ENCODE data around the gene CRYBG1. TPM values are rescaled to one million over a fixed set of nuclear protein-coding genes. Genes with fewer than 3 reads are reported as not detected.

The CRYBG1 gene
- total and polyA plus RNA-seq, 10 of the 15 experiments (the other 5 are each of a cell fraction or from before 2014, with no cell fraction given) = 6.5 to 57.0 (median 25.2) TPM

DNA sequence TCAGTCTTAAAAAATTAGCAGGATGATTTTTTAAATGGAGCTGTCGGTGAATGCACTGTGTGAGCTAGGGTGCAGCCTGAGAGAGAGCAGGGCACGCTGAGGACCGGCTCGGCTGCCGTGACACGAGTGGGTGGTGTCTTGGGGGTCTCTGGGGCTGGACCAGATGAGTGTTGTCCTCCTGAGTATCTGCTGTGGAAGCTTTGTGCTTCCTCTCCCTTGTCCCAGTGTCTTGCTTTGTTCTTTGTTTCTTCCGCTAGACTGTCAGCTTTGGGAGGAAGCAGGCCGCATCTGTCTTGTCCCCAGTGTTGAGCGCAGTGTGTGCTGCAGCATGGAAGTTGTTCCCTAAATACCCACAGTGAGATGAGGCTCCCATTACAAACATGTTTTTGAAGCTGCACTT lies 179.4 kb downstream of the CRYBG1 start:
- no TSS peak for BruUV-seq (replicated peaks)
- DNase-seq (ENCODE audit: low read depth, low spot score) = no peak
- Histone ChIP-seq H3K27me3 (replicated peaks in 1 of 2; ENCODE audit: control insufficient read depth in 2 of 2, insufficient read depth in 2 of 2, low read length in 1 of 2) (no peaks in the 10 kb centered on the region), H3K4me3 (no peak overlapping the region), H3K4me2 (ENCODE audit: control insufficient read depth, insufficient read depth) (no peak overlapping the region), H4K20me1 (ENCODE audit: control insufficient read depth, insufficient read depth) (no peaks in the 10 kb centered on the region), H3K79me2 (ENCODE audit: control insufficient read depth, insufficient read depth, low read length) (no peaks in the 10 kb centered on the region; the same call in 1 of the 2 replicates), H3K9me3 (replicated peaks; ENCODE audit: control insufficient read depth, insufficient read depth, low read length) (no peaks in the 10 kb centered on the region), H3K27ac (ENCODE audit: control insufficient read depth, insufficient read depth) (no peak overlapping the region), H3K36me3 (ENCODE audit: control insufficient read depth in 2 of 2, insufficient read depth in 2 of 2, low read length in 1 of 2) (peaks cover 3 to 41% of the 10 kb centered on the region in 2 experiments), H2AFZ (ENCODE audit: control insufficient read depth, low read depth, low read length) (no peak overlapping the region), H3K9ac (ENCODE audit: control insufficient read depth, insufficient read depth, low read length) (no peak overlapping the region), H3K4me1 (ENCODE audit: control insufficient read depth, insufficient read depth, low read length) (peaks cover 2% of the 10 kb centered on the region; the same call in 1 of the 2 replicates)
- CTCF ChIA-PET = interaction anchor here (0.8 to 2.2 kb wide), 7 partner anchors 13 to 200 kb away, joined by 3 to 15 read pairs (median 6); no protein-coding TSS in a partner anchor
- in situ Hi-C loops (cut with MboI) (no loop called here), intact Hi-C loops (cut with micrococcal nuclease; ENCODE audit: unreplicated experiment) (no loop called here)
- no peak; the same call in 2 of the 3 replicates for ATAC-seq
- WGBS (ENCODE audit: insufficient coverage, insufficient replicate concordance, low lambda C conversion rate, missing lambda C conversion rate) = 77% methylated on average over 9 of the region's 9 CpGs
- RAD21 ChIA-PET (ENCODE audit: unreplicated experiment) = interaction anchor here (1.1 to 1.7 kb wide), 2 partner anchors 26 to 34 kb away, joined by 3 to 5 read pairs; no protein-coding TSS in a partner anchor
- POLR2A ChIA-PET = no interaction called here
- no peak for FAIRE-seq
- SMC1A ChIA-PET (ENCODE audit: uncharacterized antibody, unreplicated experiment) = interaction anchor here (0.6 to 3.0 kb wide), 8 partner anchors 11 to 92 kb away, joined by 3 to 12 read pairs (median 3); no protein-coding TSS in a partner anchor
- TF ChIP-seq BHLHE40 (IDR thresholded peaks at IDR 0.05; ENCODE audit: borderline replicate concordance in 1 of 2, low read depth in 2 of 2, low read length in 1 of 2) (no peak), LARP7 (IDR thresholded peaks at IDR 0.05) (no peak), RELA (IDR thresholded peaks at IDR 0.05; ENCODE audit: borderline replicate concordance, partially characterized antibody) (no peak), EP300 (IDR thresholded peaks at IDR 0.05; ENCODE audit: borderline replicate concordance in 1 of 2, control insufficient read depth in 1 of 2, low read depth in 2 of 2, low read length in 2 of 2) (no peak), ATF7 (IDR thresholded peaks at IDR 0.05; ENCODE audit: low read depth) (no peak), MEF2B (IDR thresholded peaks at IDR 0.05; ENCODE audit: partially characterized antibody, poor library complexity, severe bottlenecking) (no peak), SUZ12 (IDR thresholded peaks at IDR 0.05; ENCODE audit: unreplicated experiment) (no peak), EED (IDR thresholded peaks at IDR 0.05; ENCODE audit: low read depth) (no peak), BMI1 (IDR thresholded peaks at IDR 0.05; ENCODE audit: borderline replicate concordance) (no peak)
- TF ChIP-seq, protein P1, sequence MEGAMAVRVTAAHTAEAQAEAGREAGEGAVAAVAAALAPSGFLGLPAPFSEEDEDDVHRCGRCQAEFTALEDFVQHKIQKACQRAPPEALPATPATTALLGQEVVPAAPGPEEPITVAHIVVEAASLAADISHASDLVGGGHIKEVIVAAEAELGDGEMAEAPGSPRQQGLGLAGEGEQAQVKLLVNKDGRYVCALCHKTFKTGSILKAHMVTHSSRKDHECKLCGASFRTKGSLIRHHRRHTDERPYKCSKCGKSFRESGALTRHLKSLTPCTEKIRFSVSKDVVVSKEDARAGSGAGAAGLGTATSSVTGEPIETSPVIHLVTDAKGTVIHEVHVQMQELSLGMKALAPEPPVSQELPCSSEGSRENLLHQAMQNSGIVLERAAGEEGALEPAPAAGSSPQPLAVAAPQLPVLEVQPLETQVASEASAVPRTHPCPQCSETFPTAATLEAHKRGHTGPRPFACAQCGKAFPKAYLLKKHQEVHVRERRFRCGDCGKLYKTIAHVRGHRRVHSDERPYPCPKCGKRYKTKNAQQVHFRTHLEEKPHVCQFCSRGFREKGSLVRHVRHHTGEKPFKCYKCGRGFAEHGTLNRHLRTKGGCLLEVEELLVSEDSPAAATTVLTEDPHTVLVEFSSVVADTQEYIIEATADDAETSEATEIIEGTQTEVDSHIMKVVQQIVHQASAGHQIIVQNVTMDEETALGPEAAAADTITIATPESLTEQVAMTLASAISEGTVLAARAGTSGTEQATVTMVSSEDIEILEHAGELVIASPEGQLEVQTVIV (IDR thresholded peaks at IDR 0.05; ENCODE audit: borderline replicate concordance, partially characterized antibody) = no peak
- TF ChIP-seq, protein P2, sequence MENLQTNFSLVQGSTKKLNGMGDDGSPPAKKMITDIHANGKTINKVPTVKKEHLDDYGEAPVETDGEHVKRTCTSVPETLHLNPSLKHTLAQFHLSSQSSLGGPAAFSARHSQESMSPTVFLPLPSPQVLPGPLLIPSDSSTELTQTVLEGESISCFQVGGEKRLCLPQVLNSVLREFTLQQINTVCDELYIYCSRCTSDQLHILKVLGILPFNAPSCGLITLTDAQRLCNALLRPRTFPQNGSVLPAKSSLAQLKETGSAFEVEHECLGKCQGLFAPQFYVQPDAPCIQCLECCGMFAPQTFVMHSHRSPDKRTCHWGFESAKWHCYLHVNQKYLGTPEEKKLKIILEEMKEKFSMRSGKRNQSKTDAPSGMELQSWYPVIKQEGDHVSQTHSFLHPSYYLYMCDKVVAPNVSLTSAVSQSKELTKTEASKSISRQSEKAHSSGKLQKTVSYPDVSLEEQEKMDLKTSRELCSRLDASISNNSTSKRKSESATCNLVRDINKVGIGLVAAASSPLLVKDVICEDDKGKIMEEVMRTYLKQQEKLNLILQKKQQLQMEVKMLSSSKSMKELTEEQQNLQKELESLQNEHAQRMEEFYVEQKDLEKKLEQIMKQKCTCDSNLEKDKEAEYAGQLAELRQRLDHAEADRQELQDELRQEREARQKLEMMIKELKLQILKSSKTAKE (IDR thresholded peaks at IDR 0.05; ENCODE audit: low read depth, poor library complexity, severe bottlenecking) = no peak
- TF ChIP-seq, protein P3, sequence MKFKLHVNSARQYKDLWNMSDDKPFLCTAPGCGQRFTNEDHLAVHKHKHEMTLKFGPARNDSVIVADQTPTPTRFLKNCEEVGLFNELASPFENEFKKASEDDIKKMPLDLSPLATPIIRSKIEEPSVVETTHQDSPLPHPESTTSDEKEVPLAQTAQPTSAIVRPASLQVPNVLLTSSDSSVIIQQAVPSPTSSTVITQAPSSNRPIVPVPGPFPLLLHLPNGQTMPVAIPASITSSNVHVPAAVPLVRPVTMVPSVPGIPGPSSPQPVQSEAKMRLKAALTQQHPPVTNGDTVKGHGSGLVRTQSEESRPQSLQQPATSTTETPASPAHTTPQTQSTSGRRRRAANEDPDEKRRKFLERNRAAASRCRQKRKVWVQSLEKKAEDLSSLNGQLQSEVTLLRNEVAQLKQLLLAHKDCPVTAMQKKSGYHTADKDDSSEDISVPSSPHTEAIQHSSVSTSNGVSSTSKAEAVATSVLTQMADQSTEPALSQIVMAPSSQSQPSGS (IDR thresholded peaks at IDR 0.05; ENCODE audit: low read length) = no peak
- TF ChIP-seq, protein P4, sequence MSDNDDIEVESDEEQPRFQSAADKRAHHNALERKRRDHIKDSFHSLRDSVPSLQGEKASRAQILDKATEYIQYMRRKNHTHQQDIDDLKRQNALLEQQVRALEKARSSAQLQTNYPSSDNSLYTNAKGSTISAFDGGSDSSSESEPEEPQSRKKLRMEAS (IDR thresholded peaks at IDR 0.05; ENCODE audit: low read depth, low read length) = no peak
- TF ChIP-seq, protein P5, sequence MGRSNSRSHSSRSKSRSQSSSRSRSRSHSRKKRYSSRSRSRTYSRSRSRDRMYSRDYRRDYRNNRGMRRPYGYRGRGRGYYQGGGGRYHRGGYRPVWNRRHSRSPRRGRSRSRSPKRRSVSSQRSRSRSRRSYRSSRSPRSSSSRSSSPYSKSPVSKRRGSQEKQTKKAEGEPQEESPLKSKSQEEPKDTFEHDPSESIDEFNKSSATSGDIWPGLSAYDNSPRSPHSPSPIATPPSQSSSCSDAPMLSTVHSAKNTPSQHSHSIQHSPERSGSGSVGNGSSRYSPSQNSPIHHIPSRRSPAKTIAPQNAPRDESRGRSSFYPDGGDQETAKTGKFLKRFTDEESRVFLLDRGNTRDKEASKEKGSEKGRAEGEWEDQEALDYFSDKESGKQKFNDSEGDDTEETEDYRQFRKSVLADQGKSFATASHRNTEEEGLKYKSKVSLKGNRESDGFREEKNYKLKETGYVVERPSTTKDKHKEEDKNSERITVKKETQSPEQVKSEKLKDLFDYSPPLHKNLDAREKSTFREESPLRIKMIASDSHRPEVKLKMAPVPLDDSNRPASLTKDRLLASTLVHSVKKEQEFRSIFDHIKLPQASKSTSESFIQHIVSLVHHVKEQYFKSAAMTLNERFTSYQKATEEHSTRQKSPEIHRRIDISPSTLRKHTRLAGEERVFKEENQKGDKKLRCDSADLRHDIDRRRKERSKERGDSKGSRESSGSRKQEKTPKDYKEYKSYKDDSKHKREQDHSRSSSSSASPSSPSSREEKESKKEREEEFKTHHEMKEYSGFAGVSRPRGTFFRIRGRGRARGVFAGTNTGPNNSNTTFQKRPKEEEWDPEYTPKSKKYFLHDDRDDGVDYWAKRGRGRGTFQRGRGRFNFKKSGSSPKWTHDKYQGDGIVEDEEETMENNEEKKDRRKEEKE (IDR thresholded peaks at IDR 0.05) = no peak
